HEK293T (cell line): ENCODE results near the gene NRP1.

ENCODE experiments used
- ELF4 ChIP-seq: fragments of 450-650 bp; IDR thresholded peaks from 2 replicates; pipeline ENCODE4 v1.6.1; 2017; ENCODE audit warnings: antibody characterized with exemption
- FOXA1 ChIP-seq: fragments of 450-650 bp; IDR thresholded peaks from 2 replicates; pipeline ENCODE4 v1.6.1; 2016; ENCODE audit warnings: mild to moderate bottlenecking
- HDGF ChIP-seq: fragments of 450-650 bp; IDR thresholded peaks from 2 replicates; pipeline ENCODE4 v1.6.1; 2017; ENCODE audit warnings: antibody characterized with exemption, borderline replicate concordance
- TARDBP ChIP-seq: fragments of 450-650 bp; IDR thresholded peaks from 2 replicates; pipeline ENCODE4 v1.6.1; 2016

DNA sequence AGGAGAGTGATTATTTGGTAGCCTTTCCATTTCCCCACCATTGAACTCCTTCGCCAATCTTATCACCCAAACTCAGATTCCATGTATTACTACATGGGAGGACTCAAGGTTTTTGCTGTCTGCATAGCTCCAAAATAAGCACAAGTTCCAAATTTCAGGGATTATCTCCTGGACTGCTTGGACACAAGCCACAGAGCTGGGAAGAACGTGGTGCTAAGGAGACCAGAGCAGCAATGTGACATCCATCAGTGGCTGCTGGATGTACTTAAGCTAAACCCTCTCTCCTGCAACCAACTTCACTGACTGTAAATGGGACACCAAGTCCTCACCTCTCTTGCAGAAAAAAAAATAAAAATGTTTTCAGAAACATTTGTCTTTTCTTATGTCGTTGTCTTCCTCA is 56.3 kb downstream of the NRP1 start:
- TF ChIP-seq TARDBP (no peak), FOXA1 (no peak), ELF4 (no peak), HDGF (no peak)
